HCT116 (cell line): ENCODE results near the gene ARID3A. TPM values are rescaled to one million over a fixed set of nuclear protein-coding genes. Genes with fewer than 3 reads are reported as not detected.

Experiments used
- ATAC-seq: fragments of 200-7000 bp; cut with Tn5 transposase; 2 replicates; pipeline ENCODE4 v1.9.1; 2020; ENCODE audit warnings: mild to moderate bottlenecking, moderate library complexity
- BruUV-seq: library from RNA; stranded (reverse); fragments of 400-500 nt; replicated peaks from 2 replicates; lab custom pipeline; 2021; lab: Mats Ljungman, UMichigan
- CTCF ChIA-PET: fragments of 300-600 bp; sonication (Branson Sonifier 250); formaldehyde crosslinking; loops from one replicate; lab custom pipeline; 2021; ENCODE audit warnings: antibody characterized with exemption; lab: Charles Lee
- POLR2A ChIA-PET: fragments of 300-600, 350-600 bp; sonication (Branson Sonifier 250); formaldehyde crosslinking; loops from one replicate; lab custom pipeline; 2021; ENCODE audit warnings: antibody characterized with exemption; lab: Charles Lee
- RAD21 ChIA-PET, 2 experiments: fragments of 300-600 bp; sonication (Branson Sonifier 250); formaldehyde crosslinking; loops; one replicate each; lab custom pipeline; 2023; ENCODE audit warnings: low total read pairs in 2 of 2; ENCODE audit not compliant: uncharacterized antibody in 2 of 2, unreplicated experiment in 2 of 2, low non-redundant PET in 1 of 2; lab: Charles Lee
- DNase-seq: peaks from one replicate; pipeline ENCODE4 v3.0.0-alpha.2; 2010; ENCODE audit warnings: low read depth, low spot score
- H2AFZ ChIP-seq: fragments of 200-600 bp; shearing (Covaris generic), sonication (generic); 2 replicates; pipeline ENCODE4 v1.6.1; 2017; ENCODE audit warnings: low read depth, mixed run types, mixed read lengths, antibody characterized with exemption, low read length; ENCODE audit not compliant: poor library complexity, severe bottlenecking
- H3K27ac ChIP-seq: 2 replicates; pipeline ENCODE4 v1.5.1; 2012; ENCODE audit warnings: low read depth, low read length
- H3K27me3 ChIP-seq: fragments of 200-600 bp; sonication (generic); 2 replicates; pipeline ENCODE4 v1.6.1; 2016; ENCODE audit warnings: mixed run types, low read length, mixed read lengths; ENCODE audit not compliant: insufficient read depth
- H3K36me3 ChIP-seq, 2 experiments: fragments of 200-500 bp in 1 of 2; fragments of 200-600 bp in 1 of 2; sonication (Bioruptor generic) in 1 of 2; sonication (generic) in 1 of 2; 2 replicates each; pipeline versions ENCODE4 v1.5.1 to v1.6.1; 2014 to 2016; ENCODE audit warnings: low read length in 2 of 2, inconsistent platforms in 1 of 2, mixed read lengths in 1 of 2, mixed run types in 1 of 2; ENCODE audit not compliant: insufficient read depth in 2 of 2, control insufficient read depth in 1 of 2
- H3K4me1 ChIP-seq, 2 experiments: fragments of 200-600 bp in 1 of 2; sonication (generic) in 1 of 2; 2 replicates each; pipeline versions ENCODE4 v1.5.1 to v1.6.1; 2012 to 2017; ENCODE audit warnings: low read length in 2 of 2, inconsistent platforms in 1 of 2, mild to moderate bottlenecking in 1 of 2, mixed read lengths in 1 of 2, mixed run types in 1 of 2, moderate library complexity in 1 of 2; ENCODE audit not compliant: insufficient read depth in 2 of 2, control insufficient read depth in 1 of 2
- H3K4me2 ChIP-seq: fragments of 200-600 bp; sonication (generic); 2 replicates; pipeline ENCODE4 v1.6.1; 2017; ENCODE audit warnings: mixed run types, low read length, mixed read lengths
- H3K4me3 ChIP-seq, 2 experiments: fragments of 200-600 bp in 1 of 2; sonication (generic) in 1 of 2; replicated peaks in 1 of 2; 2 replicates each; pipeline ENCODE4 v1.5.1; 2011 to 2016; ENCODE audit warnings: low read length in 2 of 2, control low read depth in 1 of 2, low read depth in 1 of 2, mild to moderate bottlenecking in 1 of 2, mixed read lengths in 1 of 2, mixed run types in 1 of 2
- H3K79me2 ChIP-seq: fragments of 200-600 bp; sonication (generic); 2 replicates; pipeline ENCODE4 v1.6.1; 2017; ENCODE audit warnings: mild to moderate bottlenecking, mixed run types, low read length, moderate library complexity, mixed read lengths; ENCODE audit not compliant: insufficient read depth
- H3K9ac ChIP-seq: fragments of 200-600 bp; sonication (generic); 2 replicates; pipeline ENCODE4 v1.6.1; 2016; ENCODE audit warnings: low read length, mixed read lengths
- H3K9me2 ChIP-seq: fragments of 200-600 bp; sonication (generic), shearing (Covaris generic); 2 replicates; pipeline ENCODE4 v1.6.1; 2017; ENCODE audit warnings: mixed run types, mild to moderate bottlenecking, moderate library complexity; ENCODE audit not compliant: insufficient read depth
- H3K9me3 ChIP-seq, 2 experiments: fragments of 200-500 bp in 1 of 2; fragments of 200-600 bp in 1 of 2; sonication (Bioruptor generic) in 1 of 2; sonication (generic) in 1 of 2; 2 replicates each; pipeline ENCODE4 v1.6.1; 2014 to 2017; ENCODE audit warnings: low read length in 2 of 2, mixed read lengths in 2 of 2, inconsistent platforms in 1 of 2, low read depth in 1 of 2, mild to moderate bottlenecking in 1 of 2, mixed run types in 1 of 2, moderate library complexity in 1 of 2; ENCODE audit not compliant: control insufficient read depth in 1 of 2, insufficient read depth in 1 of 2
- H4K20me1 ChIP-seq: fragments of 200-600 bp; sonication (generic), shearing (Covaris generic); 2 replicates; pipeline ENCODE4 v1.6.1; 2017; ENCODE audit warnings: mixed run types, mild to moderate bottlenecking, moderate library complexity; ENCODE audit not compliant: insufficient read depth
- ATF3 ChIP-seq: IDR thresholded peaks from 2 replicates; pipeline ENCODE4 v1.6.1; 2012
- CBX3 ChIP-seq: IDR thresholded peaks from 2 replicates; pipeline ENCODE4 v1.6.1; 2012; ENCODE audit warnings: low read depth
- CEBPB ChIP-seq: IDR thresholded peaks from 2 replicates; pipeline ENCODE4 v1.6.1; 2012; ENCODE audit warnings: low read depth
- EGR1 ChIP-seq: IDR thresholded peaks from 2 replicates; pipeline ENCODE4 v1.6.1; 2012; ENCODE audit warnings: low read depth
- ELF1 ChIP-seq: IDR thresholded peaks from 2 replicates; pipeline ENCODE4 v1.6.1; 2012; ENCODE audit warnings: low read depth, borderline replicate concordance
- EZH2 ChIP-seq: fragments of 200-600 bp; sonication (generic); IDR thresholded peaks from 2 replicates; pipeline ENCODE4 v1.6.1; 2017; ENCODE audit warnings: antibody characterized with exemption, mixed run types
- EZH2phosphoT487 ChIP-seq: fragments of 200-600 bp; IDR thresholded peaks from 2 replicates; pipeline ENCODE4 v1.6.1; 2018; ENCODE audit warnings: antibody characterized with exemption, borderline replicate concordance
- FOSL1 ChIP-seq: IDR thresholded peaks from 2 replicates; pipeline ENCODE4 v1.6.1; 2012; ENCODE audit warnings: low read depth
- JUND ChIP-seq: IDR thresholded peaks from 2 replicates; pipeline ENCODE4 v1.6.1; 2012
- MAX ChIP-seq: IDR thresholded peaks from 2 replicates; pipeline ENCODE4 v1.6.1; 2012
- POLR2A ChIP-seq: IDR thresholded peaks from 2 replicates; pipeline ENCODE4 v1.7.0; 2011; ENCODE audit warnings: borderline replicate concordance; ENCODE audit not compliant: insufficient read depth, insufficient read length; ENCODE audit errors: extremely low read depth
- POLR2AphosphoS5 ChIP-seq: IDR thresholded peaks from 2 replicates; pipeline ENCODE4 v1.6.1; 2011; ENCODE audit warnings: mild to moderate bottlenecking, low read depth, low read length, moderate library complexity
- RAD21 ChIP-seq: IDR thresholded peaks from 2 replicates; pipeline ENCODE4 v1.6.1; 2012; ENCODE audit warnings: low read depth, mild to moderate bottlenecking
- REST ChIP-seq: IDR thresholded peaks from 2 replicates; pipeline ENCODE4 v1.6.1; 2012; ENCODE audit warnings: low read depth
- SIN3A ChIP-seq: IDR thresholded peaks from 2 replicates; pipeline ENCODE4 v1.6.1; 2012; ENCODE audit warnings: low read depth
- SP1 ChIP-seq: IDR thresholded peaks from 2 replicates; pipeline ENCODE4 v1.6.1; 2012; ENCODE audit warnings: low read depth
- SRF ChIP-seq: IDR thresholded peaks from 2 replicates; pipeline ENCODE4 v1.6.1; 2012; ENCODE audit warnings: low read depth
- TCF7L2 ChIP-seq: IDR thresholded peaks from 2 replicates; pipeline ENCODE4 v1.7.0; 2011; ENCODE audit warnings: borderline replicate concordance, inconsistent platforms; ENCODE audit not compliant: insufficient read depth, insufficient read length; ENCODE audit errors: extremely low read depth
- YY1 ChIP-seq: IDR thresholded peaks from 2 replicates; pipeline ENCODE4 v1.6.1; 2011; ENCODE audit warnings: low read length, low read depth, moderate library complexity, mild to moderate bottlenecking; ENCODE audit not compliant: insufficient replicate concordance; ENCODE audit errors: extremely low read depth
- ZFX ChIP-seq: fragments of 450-650 bp; IDR thresholded peaks from 2 replicates; pipeline ENCODE4 v1.6.1; 2017
- ZNF274 ChIP-seq: fragments of 200-500 bp; sonication (Bioruptor generic); IDR thresholded peaks from 2 replicates; pipeline ENCODE4 v1.6.1; 2014; ENCODE audit warnings: mild to moderate bottlenecking, low read depth, low read length, inconsistent platforms
- intact Hi-C: fragments of 100-400 bp; cut with micrococcal nuclease; formaldehyde crosslinking; loops from 2 replicates; pipeline ENCODE4 v1.10.0; 2022
- total RNA-seq: library from RNA; stranded (reverse); gene quantifications from one replicate; pipeline ENCODE4 v1.2.1, GENCODE V29; 2021; ENCODE audit not compliant: unreplicated experiment

ARID3A gene
- total RNA-seq, 1 experiment from 2014 or later: 21.8 TPM

- no peak for TF ChIP-seq ZNF274
- TF ChIP-seq FOSL1: no peak
These were observed 86.5 kb downstream of the ARID3A start (continued) for GRCh38 chr19:1012334-1012733.

- Histone ChIP-seq H3K36me3 (peaks cover 4 to 6% of the 10 kb centered on the region in 2 experiments; a peak in 2 of 4 replicates), H3K9me3 (no peaks in the 10 kb centered on the region), H3K4me3 (no peak overlapping the region), H3K9me2 (no peaks in the 10 kb centered on the region), H3K4me2 (no peak overlapping the region), H3K27ac (no peak overlapping the region), H2AFZ (no peak overlapping the region), H4K20me1 (no peaks in the 10 kb centered on the region; the same call in 1 of the 2 replicates), H3K79me2 (peaks cover 53% of the 10 kb centered on the region), H3K27me3 (no peaks in the 10 kb centered on the region), H3K4me1 (peaks cover 16 to 18% of the 10 kb centered on the region in 2 experiments), H3K9ac (no peak overlapping the region)
- no peak for DNase-seq
- no peak for TF ChIP-seq RAD21
- TF ChIP-seq ATF3: no peak
- TF ChIP-seq EGR1: no peak
- TF ChIP-seq EZH2phosphoT487: no peak
- TF ChIP-seq CEBPB: no peak
- TF ChIP-seq EZH2: no peak
- TF ChIP-seq TCF7L2: no peak
- no peak for TF ChIP-seq ELF1
- TF ChIP-seq REST: no peak
- no peak for TF ChIP-seq ZNF274
- no peak for TF ChIP-seq MAX
- no peak for TF ChIP-seq CBX3
- TF ChIP-seq SRF: no peak
- TF ChIP-seq SIN3A: no peak
- no peak for TF ChIP-seq POLR2AphosphoS5
- TF ChIP-seq SP1: no peak
- TF ChIP-seq YY1: no peak
- no peak for TF ChIP-seq ZFX
- no peak for TF ChIP-seq POLR2A
- no peak for TF ChIP-seq JUND
- intact Hi-C loops: no loop called here
- ChIA-PET CTCF (no interaction called here), POLR2A (no interaction called here), RAD21 (no interaction called here)
- ATAC-seq: no peak
- BruUV-seq: no TSS peak
These were observed 87.4 kb downstream of the ARID3A start for GRCh38 chr19:1013218-1013617.
